ENCODE results near the gene LBHD2. TPM values are rescaled to one million over a fixed set of nuclear protein-coding genes. Genes with fewer than 3 reads are reported as not detected.

LBHD2 gene
- total and polyA plus RNA-seq, 2 of the 8 experiments (the other 6 are each of a cell fraction or from before 2014, with no cell fraction given), result not detected

DNA sequence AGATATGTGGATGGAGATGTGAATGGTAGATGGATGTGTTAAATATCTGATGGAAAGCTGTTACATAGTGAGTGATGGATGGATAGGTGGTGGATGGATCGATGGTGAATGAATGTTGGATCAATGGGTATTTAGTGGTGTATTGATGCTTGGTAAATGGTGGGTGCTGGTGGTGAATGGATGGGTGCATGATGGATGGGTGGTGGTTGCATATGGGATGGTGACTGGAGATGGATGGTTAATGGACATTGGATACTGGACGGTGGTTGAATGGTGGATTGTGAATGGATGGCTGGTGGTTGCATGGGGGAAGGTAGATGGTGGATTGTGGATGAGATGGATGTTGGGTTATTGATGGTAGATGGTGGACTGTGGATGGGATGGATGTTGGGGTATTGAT lies 2.1 kb upstream of the LBHD2 start (continued):
- TF ChIP-seq TAF1 (IDR thresholded peaks at IDR 0.05; ENCODE audit: low read depth, low read length), result no peak
